Measurements from ENCODE around the gene TRH.

DNA sequence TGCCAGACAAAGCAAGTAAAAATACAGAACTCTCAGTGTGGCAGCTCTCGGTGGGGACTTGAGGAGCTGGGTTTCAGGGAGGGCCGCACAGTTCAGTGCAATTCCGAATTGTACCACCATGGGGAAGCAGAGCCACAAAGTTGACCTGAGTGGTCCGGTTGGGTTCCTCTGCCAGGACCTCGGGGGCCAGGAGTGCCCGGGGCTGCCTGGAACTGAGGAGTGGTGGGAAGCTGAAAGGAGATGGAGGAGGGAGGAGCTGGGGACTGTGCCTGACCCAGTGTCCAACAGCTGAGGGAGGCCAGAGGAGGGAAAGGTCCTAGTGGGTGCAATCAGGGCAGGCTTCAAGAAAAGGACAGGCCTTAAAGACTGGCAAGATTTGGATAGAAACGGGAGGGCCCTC is 32.2 kb upstream of the TRH start:
- TF ChIP-seq, protein P1, sequence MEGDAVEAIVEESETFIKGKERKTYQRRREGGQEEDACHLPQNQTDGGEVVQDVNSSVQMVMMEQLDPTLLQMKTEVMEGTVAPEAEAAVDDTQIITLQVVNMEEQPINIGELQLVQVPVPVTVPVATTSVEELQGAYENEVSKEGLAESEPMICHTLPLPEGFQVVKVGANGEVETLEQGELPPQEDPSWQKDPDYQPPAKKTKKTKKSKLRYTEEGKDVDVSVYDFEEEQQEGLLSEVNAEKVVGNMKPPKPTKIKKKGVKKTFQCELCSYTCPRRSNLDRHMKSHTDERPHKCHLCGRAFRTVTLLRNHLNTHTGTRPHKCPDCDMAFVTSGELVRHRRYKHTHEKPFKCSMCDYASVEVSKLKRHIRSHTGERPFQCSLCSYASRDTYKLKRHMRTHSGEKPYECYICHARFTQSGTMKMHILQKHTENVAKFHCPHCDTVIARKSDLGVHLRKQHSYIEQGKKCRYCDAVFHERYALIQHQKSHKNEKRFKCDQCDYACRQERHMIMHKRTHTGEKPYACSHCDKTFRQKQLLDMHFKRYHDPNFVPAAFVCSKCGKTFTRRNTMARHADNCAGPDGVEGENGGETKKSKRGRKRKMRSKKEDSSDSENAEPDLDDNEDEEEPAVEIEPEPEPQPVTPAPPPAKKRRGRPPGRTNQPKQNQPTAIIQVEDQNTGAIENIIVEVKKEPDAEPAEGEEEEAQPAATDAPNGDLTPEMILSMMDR (conservative IDR thresholded peaks at IDR 0.05 in 1 of 2, IDR thresholded peaks at IDR 0.05 in 1 of 2; ENCODE audit: extremely low read depth in 1 of 2, insufficient read depth in 1 of 2, low read depth in 1 of 2, low read length in 2 of 2), result peak; percentile 65 to 77
- TF ChIP-seq EZH2 (IDR thresholded peaks at IDR 0.05; ENCODE audit: borderline replicate concordance, low read length), result no peak
